ENCODE data around the gene TLX1.

TLX1 gene

GRCh38 chr10:101164020-101164419 is 32.9 kb downstream of the TLX1 start:
- H3K4me3 ChIP-seq (ENCODE audit: insufficient read depth, low read depth, low read length, poor library complexity, severe bottlenecking): no peak overlapping the region
- no peaks in the 10 kb centered on the region for H3K9me3 ChIP-seq (ENCODE audit: control insufficient read depth, low read length)
- H3K27me3 ChIP-seq (replicated peaks; ENCODE audit: control insufficient read depth, insufficient read depth, low read length, poor library complexity, severe bottlenecking): peaks cover 13% of the 10 kb centered on the region
- DNase-seq: no peak
- H3K4me1 ChIP-seq (ENCODE audit: control insufficient read depth, insufficient read depth, low read length, poor library complexity, severe bottlenecking): no peaks in the 10 kb centered on the region
- no peak overlapping the region for H3K27ac ChIP-seq (ENCODE audit: insufficient read depth, low read length, poor library complexity, severe bottlenecking)
- no peaks in the 10 kb centered on the region for H3K36me3 ChIP-seq (ENCODE audit: control insufficient read depth, insufficient read depth, low read length)

GRCh38 chr10:101165736-101166135 is 34.6 kb downstream of the TLX1 start:
- Histone ChIP-seq H3K9me3 (ENCODE audit: control insufficient read depth, low read length) (no peaks in the 10 kb centered on the region), H3K4me1 (ENCODE audit: control insufficient read depth, insufficient read depth, low read length, poor library complexity, severe bottlenecking) (no peaks in the 10 kb centered on the region), H3K4me3 (ENCODE audit: insufficient read depth, low read depth, low read length, poor library complexity, severe bottlenecking) (no peak overlapping the region), H3K27me3 (replicated peaks; ENCODE audit: control insufficient read depth, insufficient read depth, low read length, poor library complexity, severe bottlenecking) (peaks cover 13% of the 10 kb centered on the region), H3K36me3 (ENCODE audit: control insufficient read depth, insufficient read depth, low read length) (no peaks in the 10 kb centered on the region), H3K27ac (ENCODE audit: insufficient read depth, low read length, poor library complexity, severe bottlenecking) (no peak overlapping the region)
- no peak for DNase-seq

- DNase-seq: no peak
- H3K27me3 ChIP-seq (replicated peaks; ENCODE audit: control insufficient read depth, insufficient read depth, low read length, poor library complexity, severe bottlenecking): peaks cover 13% of the 10 kb centered on the region
Measured at GRCh38 chr10:101166430-101166829, 35.3 kb downstream of the TLX1 start.

GRCh38 chr10:101172741-101173140 is 41.6 kb downstream of the TLX1 start:
- Histone ChIP-seq H3K27ac (ENCODE audit: insufficient read depth, low read length, poor library complexity, severe bottlenecking) (no peak overlapping the region), H3K27me3 (replicated peaks; ENCODE audit: control insufficient read depth, insufficient read depth, low read length, poor library complexity, severe bottlenecking) (peaks cover 5% of the 10 kb centered on the region), H3K4me3 (ENCODE audit: insufficient read depth, low read depth, low read length, poor library complexity, severe bottlenecking) (no peak overlapping the region), H3K4me1 (ENCODE audit: control insufficient read depth, insufficient read depth, low read length, poor library complexity, severe bottlenecking) (no peaks in the 10 kb centered on the region), H3K9me3 (ENCODE audit: control insufficient read depth, low read length) (peaks cover 3% of the 10 kb centered on the region), H3K36me3 (ENCODE audit: control insufficient read depth, insufficient read depth, low read length) (no peaks in the 10 kb centered on the region)
- DNase-seq: no peak

More at GRCh38 chr10:101166430-101166829, 35.3 kb downstream of the TLX1 start:
- no peak overlapping the region for H3K4me3 ChIP-seq (ENCODE audit: insufficient read depth, low read depth, low read length, poor library complexity, severe bottlenecking)
- no peaks in the 10 kb centered on the region for H3K36me3 ChIP-seq (ENCODE audit: control insufficient read depth, insufficient read depth, low read length)
- no peak overlapping the region for H3K27ac ChIP-seq (ENCODE audit: insufficient read depth, low read length, poor library complexity, severe bottlenecking)
- no peaks in the 10 kb centered on the region for H3K9me3 ChIP-seq (ENCODE audit: control insufficient read depth, low read length)
- no peaks in the 10 kb centered on the region for H3K4me1 ChIP-seq (ENCODE audit: control insufficient read depth, insufficient read depth, low read length, poor library complexity, severe bottlenecking)

- Histone ChIP-seq H3K36me3 (ENCODE audit: control insufficient read depth, insufficient read depth, low read length) (no peaks in the 10 kb centered on the region), H3K4me1 (ENCODE audit: control insufficient read depth, insufficient read depth, low read length, poor library complexity, severe bottlenecking) (no peaks in the 10 kb centered on the region), H3K27ac (ENCODE audit: insufficient read depth, low read length, poor library complexity, severe bottlenecking) (no peak overlapping the region), H3K27me3 (replicated peaks; ENCODE audit: control insufficient read depth, insufficient read depth, low read length, poor library complexity, severe bottlenecking) (peaks cover 5% of the 10 kb centered on the region), H3K4me3 (ENCODE audit: insufficient read depth, low read depth, low read length, poor library complexity, severe bottlenecking) (no peak overlapping the region), H3K9me3 (ENCODE audit: control insufficient read depth, low read length) (peaks cover 3% of the 10 kb centered on the region)
- no peak for DNase-seq
Measured at GRCh38 chr10:101174319-101174718, 43.2 kb downstream of the TLX1 start.

GRCh38 chr10:101176577-101176976 is 45.5 kb downstream of the TLX1 start:
- DNase-seq: no peak
- Histone ChIP-seq H3K27me3 (replicated peaks; ENCODE audit: control insufficient read depth, insufficient read depth, low read length, poor library complexity, severe bottlenecking) (peaks cover 7% of the 10 kb centered on the region), H3K36me3 (ENCODE audit: control insufficient read depth, insufficient read depth, low read length) (no peaks in the 10 kb centered on the region), H3K4me1 (ENCODE audit: control insufficient read depth, insufficient read depth, low read length, poor library complexity, severe bottlenecking) (no peaks in the 10 kb centered on the region), H3K27ac (ENCODE audit: insufficient read depth, low read length, poor library complexity, severe bottlenecking) (no peak overlapping the region), H3K4me3 (ENCODE audit: insufficient read depth, low read depth, low read length, poor library complexity, severe bottlenecking) (no peak overlapping the region), H3K9me3 (ENCODE audit: control insufficient read depth, low read length) (peaks cover 3% of the 10 kb centered on the region)

GRCh38 chr10:101182936-101183335 is 51.8 kb downstream of the TLX1 start:
- Histone ChIP-seq H3K36me3 (ENCODE audit: control insufficient read depth, insufficient read depth, low read length) (no peaks in the 10 kb centered on the region), H3K4me1 (ENCODE audit: control insufficient read depth, insufficient read depth, low read length, poor library complexity, severe bottlenecking) (no peaks in the 10 kb centered on the region), H3K4me3 (ENCODE audit: insufficient read depth, low read depth, low read length, poor library complexity, severe bottlenecking) (no peak overlapping the region), H3K27me3 (replicated peaks; ENCODE audit: control insufficient read depth, insufficient read depth, low read length, poor library complexity, severe bottlenecking) (peaks cover 4% of the 10 kb centered on the region), H3K27ac (ENCODE audit: insufficient read depth, low read length, poor library complexity, severe bottlenecking) (no peak overlapping the region), H3K9me3 (ENCODE audit: control insufficient read depth, low read length) (no peaks in the 10 kb centered on the region)
- no peak for DNase-seq

GRCh38 chr10:101183458-101184183 is 52.5 kb downstream of the TLX1 start:
- Histone ChIP-seq H3K9me3 (ENCODE audit: control insufficient read depth, low read length) (no peaks in the 10 kb centered on the region), H3K4me1 (ENCODE audit: control insufficient read depth, insufficient read depth, low read length, poor library complexity, severe bottlenecking) (no peaks in the 10 kb centered on the region), H3K27ac (ENCODE audit: insufficient read depth, low read length, poor library complexity, severe bottlenecking) (no peak overlapping the region), H3K27me3 (replicated peaks; ENCODE audit: control insufficient read depth, insufficient read depth, low read length, poor library complexity, severe bottlenecking) (peaks cover 4% of the 10 kb centered on the region), H3K36me3 (ENCODE audit: control insufficient read depth, insufficient read depth, low read length) (no peaks in the 10 kb centered on the region), H3K4me3 (ENCODE audit: insufficient read depth, low read depth, low read length, poor library complexity, severe bottlenecking) (no peak overlapping the region)
- no peak for DNase-seq

Data from effector memory CD4-positive, alpha-beta T cell (primary cell).